Endothelial cell of umbilical vein (primary cell): ENCODE measurements around the gene CRYGN. TPM values are rescaled to one million over a fixed set of nuclear protein-coding genes. Genes with fewer than 3 reads are reported as not detected.

ENCODE experiments used
- BruUV-seq: library from RNA; stranded (reverse); fragments of 400-500 nt; replicated peaks from 2 replicates; lab custom pipeline; 2021; lab: Mats Ljungman, UMichigan
- CTCF ChIA-PET: fragments of 300-600, 350-600 bp; sonication (Branson Sonifier 250); formaldehyde crosslinking; loops from one replicate; lab custom pipeline; 2021; ENCODE audit warnings: antibody characterized with exemption, inconsistent platforms; lab: Charles Lee
- POLR2A ChIA-PET: fragments of 300-600, 350-600 bp; sonication (Branson Sonifier 250); formaldehyde crosslinking; loops from one replicate; lab custom pipeline; 2021; ENCODE audit warnings: antibody characterized with exemption, inconsistent platforms; lab: Charles Lee
- DNase-seq: peaks from one replicate; pipeline ENCODE4 v3.0.0-alpha.2; 2011; ENCODE audit warnings: low read depth, low spot score
- FAIRE-seq: peaks from 2 replicates; lab custom pipeline; 2011; peaks lifted over from hg19 to GRCh38; lab: Jason Lieb, UNC
- H2AFZ ChIP-seq: 2 replicates; pipeline ENCODE4 v1.6.0; 2012; ENCODE audit warnings: low read depth, low read length, control low read depth, inconsistent platforms
- H3K27ac ChIP-seq: 2 replicates; pipeline ENCODE4 v1.5.1; 2011; ENCODE audit warnings: low read depth, mild to moderate bottlenecking, control low read depth, low read length, moderate library complexity; ENCODE audit not compliant: insufficient read depth
- H3K27me3 ChIP-seq, 2 experiments: 2 replicates each; pipeline versions ENCODE4 v1.6.0 to v1.6.1; 2011; ENCODE audit warnings: low read length in 2 of 2, mixed read lengths in 1 of 2; ENCODE audit not compliant: control insufficient read depth in 2 of 2, insufficient read depth in 2 of 2
- H3K36me3 ChIP-seq, 2 experiments: 2 replicates in 1 of 2; 3 replicates in 1 of 2; pipeline ENCODE4 v1.5.1; 2011; ENCODE audit warnings: low read length in 2 of 2, mild to moderate bottlenecking in 1 of 2, moderate library complexity in 1 of 2; ENCODE audit not compliant: control insufficient read depth in 2 of 2, insufficient read depth in 2 of 2; ENCODE audit errors: extremely low read depth in 1 of 2
- H3K4me1 ChIP-seq: 3 replicates; pipeline ENCODE4 v1.5.1; 2011; ENCODE audit warnings: mild to moderate bottlenecking, low read length; ENCODE audit not compliant: control insufficient read depth, insufficient read depth; ENCODE audit errors: extremely low read depth
- H3K4me2 ChIP-seq: 2 replicates; pipeline ENCODE4 v1.6.1; 2011; ENCODE audit warnings: low read length, control low read depth, mixed read lengths; ENCODE audit not compliant: insufficient read depth
- H3K4me3 ChIP-seq, 3 experiments: fragments of 200-600 bp in 1 of 3; sonication (generic), shearing (Covaris generic) in 1 of 3; replicated peaks in 1 of 3; 2 replicates each; pipeline ENCODE4 v1.5.1; 2011 to 2016; ENCODE audit warnings: control low read depth in 3 of 3, low read length in 3 of 3, mild to moderate bottlenecking in 2 of 3, inconsistent platforms in 1 of 3, low read depth in 1 of 3, moderate library complexity in 1 of 3; ENCODE audit not compliant: insufficient read depth in 1 of 3
- H3K79me2 ChIP-seq: 2 replicates; pipeline ENCODE4 v1.6.0; 2012; ENCODE audit warnings: low read length, inconsistent platforms; ENCODE audit not compliant: control insufficient read depth, insufficient read depth
- H3K9ac ChIP-seq: replicated peaks from 2 replicates; pipeline ENCODE3; 2011; ENCODE audit warnings: low read length, control low read depth; ENCODE audit not compliant: insufficient read depth; ENCODE audit errors: extremely low read depth
- H3K9me1 ChIP-seq: replicated peaks from 3 replicates; pipeline ENCODE4 v1.6.0; 2011; ENCODE audit warnings: mild to moderate bottlenecking, low read length; ENCODE audit not compliant: control insufficient read depth, insufficient read depth; ENCODE audit errors: extremely low read depth
- H3K9me3 ChIP-seq: replicated peaks from 2 replicates; pipeline ENCODE4 v1.5.1; 2012; ENCODE audit warnings: low read length, inconsistent platforms; ENCODE audit not compliant: control insufficient read depth, insufficient read depth
- H4K20me1 ChIP-seq: replicated peaks from 2 replicates; pipeline ENCODE3; 2011; ENCODE audit warnings: mild to moderate bottlenecking, low read length; ENCODE audit not compliant: control insufficient read depth, insufficient read depth; ENCODE audit errors: extremely low read depth
- EZH2 ChIP-seq: IDR thresholded peaks from 2 replicates; pipeline ENCODE4 v1.6.1; 2012; ENCODE audit warnings: borderline replicate concordance, low read depth, mild to moderate bottlenecking, moderate library complexity, low read length, inconsistent platforms; ENCODE audit not compliant: severe bottlenecking
- FOS ChIP-seq: IDR thresholded peaks from 2 replicates; pipeline ENCODE4 v1.6.1; 2011; ENCODE audit warnings: mild to moderate bottlenecking, low read length, moderate library complexity, borderline replicate concordance; ENCODE audit not compliant: insufficient read depth
- GATA2 ChIP-seq: IDR thresholded peaks from 2 replicates; pipeline ENCODE4 v1.7.0; 2011; ENCODE audit warnings: low read depth, mild to moderate bottlenecking, moderate library complexity, mixed read lengths, low read length; ENCODE audit not compliant: insufficient read length, insufficient read depth
- JUN ChIP-seq: IDR thresholded peaks from 2 replicates; pipeline ENCODE4 v1.6.1; 2011; ENCODE audit warnings: borderline replicate concordance, low read depth; ENCODE audit not compliant: insufficient read length, insufficient read depth
- MYC ChIP-seq: IDR thresholded peaks from one replicate; pipeline ENCODE4 v1.6.1; 2011; ENCODE audit warnings: mild to moderate bottlenecking, low read depth, low read length
- POLR2A ChIP-seq: IDR thresholded peaks from 2 replicates; pipeline ENCODE4 v1.6.1; 2012; ENCODE audit warnings: low read depth, mild to moderate bottlenecking, control low read depth, low read length
- POLR2AphosphoS5 ChIP-seq: IDR thresholded peaks from 2 replicates; pipeline ENCODE4 v1.6.1; 2012; ENCODE audit warnings: low read depth, mild to moderate bottlenecking, control low read depth, low read length, moderate library complexity; ENCODE audit not compliant: insufficient read depth
- dilution Hi-C: fragments of 300-500 bp; cut with MboI; formaldehyde crosslinking; loops from one replicate; pipeline ENCODE4 v1.15.0; 2019; ENCODE audit warnings: low sequenced_read_pairs; ENCODE audit not compliant: extremely low pct_ligation_motif_present
- intact Hi-C: fragments of 100-400 bp; cut with micrococcal nuclease; formaldehyde crosslinking; loops from one replicate; pipeline ENCODE4 v1.10.0; 2022
- polyA plus RNA-seq, 4 experiments: library from polyadenylated mRNA; depleted of rRNA in 3 of 4; stranded (reverse) in 3 of 4; unstranded in 1 of 4; fragments of >200 nt; gene quantifications; 2 replicates each; pipeline versions ENCODE4 v1.2.1 to v1.2.3, GENCODE V29; 2011 to 2012; ENCODE audit warnings: missing spikeins in 1 of 4
- total RNA-seq: library from RNA; stranded (reverse); gene quantifications from 2 replicates; pipeline ENCODE4 v1.2.3, GENCODE V29; 2021
- TF ChIP-seq, protein P1 (sequence below): IDR thresholded peaks from 2 replicates; pipeline ENCODE4 v1.6.1; 2011; ENCODE audit not compliant: insufficient read depth, insufficient read length
- TF ChIP-seq, protein P2 (sequence below), 2 donors: IDR thresholded peaks; 1 replicate in 1 of 2; 2 replicates in 1 of 2; pipeline ENCODE4 v1.5.1; 2011; ENCODE audit warnings: low read length in 2 of 2, mild to moderate bottlenecking in 2 of 2, moderate library complexity in 2 of 2, control low read depth in 1 of 2, inconsistent platforms in 1 of 2, low read depth in 1 of 2; ENCODE audit not compliant: insufficient read depth in 1 of 2; ENCODE audit errors: extremely low read depth in 1 of 2

Gene CRYGN
- total and polyA plus RNA-seq, 2 donors (not counting 3 experiments of a cell fraction or from before 2014, with no cell fraction given): not detected

DNA sequence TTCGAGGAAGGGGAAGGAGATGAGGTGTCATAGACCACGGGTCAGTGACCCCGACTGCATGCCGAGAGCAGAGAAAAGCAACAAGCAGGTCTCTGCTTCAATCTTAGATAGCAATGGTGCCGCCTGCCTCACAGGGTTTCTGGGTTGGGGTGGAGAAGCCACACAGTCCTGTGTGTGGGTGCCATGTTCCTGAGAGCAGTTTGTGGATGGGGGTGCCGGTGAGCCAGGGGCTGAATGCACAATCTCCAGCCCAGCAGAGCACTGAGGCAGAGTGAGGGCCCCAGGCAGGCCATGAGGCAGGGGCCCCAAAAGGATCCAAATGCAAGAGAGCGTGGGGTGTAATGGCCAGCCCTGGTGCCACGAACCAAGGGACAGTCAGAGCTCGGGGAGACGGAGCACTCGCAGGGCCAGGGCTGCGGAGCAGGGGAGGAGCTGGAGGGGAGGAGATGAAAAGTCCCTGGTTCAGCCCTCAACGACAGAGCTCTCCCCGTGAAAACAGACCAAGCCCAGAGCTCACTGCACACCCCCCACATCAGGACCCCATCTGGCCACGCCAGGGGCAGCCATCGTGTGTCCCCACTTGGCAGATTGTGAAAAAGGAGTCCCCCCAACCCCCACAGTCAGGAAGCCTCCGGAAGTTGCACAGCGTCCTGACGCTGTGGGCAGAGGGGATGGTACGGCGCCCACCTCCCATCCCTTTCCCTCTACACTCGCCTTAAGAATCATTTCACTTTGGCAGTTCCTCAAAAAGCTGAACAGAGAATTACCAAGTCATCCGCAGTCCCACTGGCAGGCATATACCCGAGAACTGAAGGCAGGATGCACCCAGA, 50.0 kb downstream of the CRYGN start:
- dilution Hi-C loops: no loop called here
- Histone ChIP-seq H2AFZ (no peak overlapping the region), H3K4me2 (no peak overlapping the region), H3K4me3 (no peak overlapping the region), H3K27ac (no peak overlapping the region), H3K4me1 (no peaks in the 10 kb centered on the region), H3K9me1 (no peaks in the 10 kb centered on the region), H3K79me2 (no peaks in the 10 kb centered on the region), H4K20me1 (no peaks in the 10 kb centered on the region), H3K9me3 (no peaks in the 10 kb centered on the region), H3K9ac (no peak overlapping the region), H3K36me3 (no peaks in the 10 kb centered on the region), H3K27me3 (no peaks in the 10 kb centered on the region)
- TF ChIP-seq POLR2AphosphoS5 (no peak), JUN (no peak), POLR2A (no peak), FOS (no peak), MYC (no peak), EZH2 (no peak), GATA2 (no peak)
- TF ChIP-seq, protein P1, sequence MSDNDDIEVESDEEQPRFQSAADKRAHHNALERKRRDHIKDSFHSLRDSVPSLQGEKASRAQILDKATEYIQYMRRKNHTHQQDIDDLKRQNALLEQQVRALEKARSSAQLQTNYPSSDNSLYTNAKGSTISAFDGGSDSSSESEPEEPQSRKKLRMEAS: no peak
- TF ChIP-seq, protein P2, sequence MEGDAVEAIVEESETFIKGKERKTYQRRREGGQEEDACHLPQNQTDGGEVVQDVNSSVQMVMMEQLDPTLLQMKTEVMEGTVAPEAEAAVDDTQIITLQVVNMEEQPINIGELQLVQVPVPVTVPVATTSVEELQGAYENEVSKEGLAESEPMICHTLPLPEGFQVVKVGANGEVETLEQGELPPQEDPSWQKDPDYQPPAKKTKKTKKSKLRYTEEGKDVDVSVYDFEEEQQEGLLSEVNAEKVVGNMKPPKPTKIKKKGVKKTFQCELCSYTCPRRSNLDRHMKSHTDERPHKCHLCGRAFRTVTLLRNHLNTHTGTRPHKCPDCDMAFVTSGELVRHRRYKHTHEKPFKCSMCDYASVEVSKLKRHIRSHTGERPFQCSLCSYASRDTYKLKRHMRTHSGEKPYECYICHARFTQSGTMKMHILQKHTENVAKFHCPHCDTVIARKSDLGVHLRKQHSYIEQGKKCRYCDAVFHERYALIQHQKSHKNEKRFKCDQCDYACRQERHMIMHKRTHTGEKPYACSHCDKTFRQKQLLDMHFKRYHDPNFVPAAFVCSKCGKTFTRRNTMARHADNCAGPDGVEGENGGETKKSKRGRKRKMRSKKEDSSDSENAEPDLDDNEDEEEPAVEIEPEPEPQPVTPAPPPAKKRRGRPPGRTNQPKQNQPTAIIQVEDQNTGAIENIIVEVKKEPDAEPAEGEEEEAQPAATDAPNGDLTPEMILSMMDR (IDR thresholded peaks at IDR 0.05; ENCODE audit: extremely low read depth in 1 of 2, insufficient read depth in 1 of 2, low read depth in 1 of 2, low read length in 2 of 2): no peak
- POLR2A ChIA-PET: no interaction called here
- BruUV-seq: no TSS peak
- DNase-seq (no peak), FAIRE-seq (no peak)
- intact Hi-C loops: no loop called here
- CTCF ChIA-PET: interaction anchor here (1.0 kb wide), 1 partner anchor 59 kb away, joined by 4 read pairs; no protein-coding TSS in a partner anchor
